ENCODE measurements around the gene TRIP6. TPM values are rescaled to one million over a fixed set of nuclear protein-coding genes. Genes with fewer than 3 reads are reported as not detected.
"Not testable (repeated sequence)": the region's sequence is repeated elsewhere in the genome, so short reads cannot be mapped to it uniquely, and the experiment has no call there.

The TRIP6 gene
- total RNA-seq, 4 donors from 2014 or later: 64.5 to 122 (median 109) TPM

DNA sequence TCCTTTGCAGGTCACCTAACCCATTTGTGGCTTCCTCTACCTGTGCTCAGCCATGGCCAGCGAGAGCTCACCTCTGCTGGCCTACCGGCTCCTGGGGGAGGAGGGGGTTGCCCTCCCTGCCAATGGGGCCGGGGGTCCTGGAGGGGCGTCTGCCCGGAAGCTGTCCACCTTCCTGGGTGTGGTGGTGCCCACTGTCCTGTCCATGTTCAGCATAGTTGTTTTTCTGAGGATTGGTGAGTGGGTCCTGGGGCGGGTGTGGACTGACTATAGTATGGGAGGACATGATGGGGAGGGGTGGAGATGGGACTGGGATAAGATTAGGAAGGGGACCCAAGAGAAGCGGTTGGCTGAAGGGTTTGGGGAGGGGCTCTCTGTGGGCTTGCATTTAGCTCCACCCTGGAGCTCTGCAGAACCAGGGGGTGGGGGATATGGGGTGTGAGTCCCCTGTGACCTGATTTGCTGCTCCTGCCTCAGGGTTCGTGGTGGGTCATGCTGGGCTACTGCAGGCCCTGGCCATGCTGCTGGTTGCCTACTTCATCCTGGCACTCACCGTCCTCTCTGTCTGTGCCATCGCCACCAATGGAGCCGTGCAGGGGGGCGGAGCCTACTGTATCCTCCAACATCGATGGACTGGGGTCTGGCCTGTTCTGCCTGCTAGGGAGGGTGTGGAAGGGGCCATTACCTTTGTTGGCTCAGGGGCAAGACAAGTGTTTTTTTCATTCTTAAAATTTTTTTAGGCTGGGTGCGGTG lies 12.9 kb upstream of the TRIP6 start:
- H3K36me3 ChIP-seq: no peaks in the 10 kb centered on the region
- no peak for DNase-seq
- H3K27me3 ChIP-seq: no peaks in the 10 kb centered on the region
- intact Hi-C loops (cut with DNase I): loop anchor here (10.0 kb wide), 1 partner anchor 150 kb away; the partner anchor contains the start of gene POP7
- no peak overlapping the region for H3K4me3 ChIP-seq (replicated peaks in 1 of 3)
- peaks cover 7 to 16% of the 10 kb centered on the region in 2 donors for H3K4me1 ChIP-seq
- no peak for TF ChIP-seq POLR2A (IDR thresholded peaks at IDR 0.05)
- TF ChIP-seq, protein P1, sequence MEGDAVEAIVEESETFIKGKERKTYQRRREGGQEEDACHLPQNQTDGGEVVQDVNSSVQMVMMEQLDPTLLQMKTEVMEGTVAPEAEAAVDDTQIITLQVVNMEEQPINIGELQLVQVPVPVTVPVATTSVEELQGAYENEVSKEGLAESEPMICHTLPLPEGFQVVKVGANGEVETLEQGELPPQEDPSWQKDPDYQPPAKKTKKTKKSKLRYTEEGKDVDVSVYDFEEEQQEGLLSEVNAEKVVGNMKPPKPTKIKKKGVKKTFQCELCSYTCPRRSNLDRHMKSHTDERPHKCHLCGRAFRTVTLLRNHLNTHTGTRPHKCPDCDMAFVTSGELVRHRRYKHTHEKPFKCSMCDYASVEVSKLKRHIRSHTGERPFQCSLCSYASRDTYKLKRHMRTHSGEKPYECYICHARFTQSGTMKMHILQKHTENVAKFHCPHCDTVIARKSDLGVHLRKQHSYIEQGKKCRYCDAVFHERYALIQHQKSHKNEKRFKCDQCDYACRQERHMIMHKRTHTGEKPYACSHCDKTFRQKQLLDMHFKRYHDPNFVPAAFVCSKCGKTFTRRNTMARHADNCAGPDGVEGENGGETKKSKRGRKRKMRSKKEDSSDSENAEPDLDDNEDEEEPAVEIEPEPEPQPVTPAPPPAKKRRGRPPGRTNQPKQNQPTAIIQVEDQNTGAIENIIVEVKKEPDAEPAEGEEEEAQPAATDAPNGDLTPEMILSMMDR (IDR thresholded peaks at IDR 0.05): no peak
- WGBS, 2 donors: 88 to 92% methylated on average over 8 to 13 of the region's 14 CpGs
- no peak overlapping the region for H3K27ac ChIP-seq
- H3K9me3 ChIP-seq: no peaks in the 10 kb centered on the region

DNA sequence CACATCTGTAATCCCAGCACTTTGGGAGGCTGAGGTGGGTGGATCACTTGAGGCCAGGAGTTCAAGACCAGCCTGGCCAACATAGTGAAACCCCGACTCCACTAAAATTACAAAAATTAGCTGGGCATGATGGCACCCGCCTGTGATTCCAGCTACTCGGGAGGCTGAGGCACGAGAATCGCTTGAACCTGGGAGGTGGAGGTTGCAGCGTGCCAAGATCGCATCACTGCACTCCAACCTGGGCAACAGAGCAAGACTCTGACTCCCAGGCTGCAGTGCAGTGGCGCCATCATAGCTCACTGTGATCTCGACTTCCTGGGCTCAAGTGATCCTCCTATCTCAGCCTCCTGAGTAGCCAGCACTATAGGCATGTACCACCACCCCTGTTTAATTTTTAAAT lies 12.3 kb upstream of the TRIP6 start:
- intact Hi-C loops (cut with DNase I): loop anchor here (10.0 kb wide), 1 partner anchor 150 kb away; the partner anchor contains the start of gene POP7

DNA sequence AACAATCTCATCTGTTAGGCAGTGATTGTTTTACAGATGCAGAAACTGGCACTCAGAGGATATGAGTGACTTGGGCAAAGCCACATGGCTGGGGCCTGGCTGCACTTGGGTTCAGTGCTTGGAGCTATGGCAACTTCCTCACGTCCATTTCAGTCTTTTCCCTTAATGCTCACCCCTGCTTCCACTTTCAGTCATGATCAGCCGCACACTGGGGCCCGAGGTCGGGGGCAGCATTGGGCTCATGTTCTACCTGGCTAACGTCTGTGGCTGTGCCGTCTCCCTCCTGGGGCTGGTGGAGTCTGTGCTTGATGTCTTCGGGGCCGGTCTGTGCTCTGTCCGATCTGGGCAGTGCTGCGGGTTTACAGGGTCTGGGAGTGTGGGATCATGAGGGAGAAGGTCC lies 11.7 kb upstream of the TRIP6 start:
- DNase-seq: no peak
- Histone ChIP-seq H3K27me3 (no peaks in the 10 kb centered on the region), H3K27ac (no peak overlapping the region), H3K36me3 (no peaks in the 10 kb centered on the region), H3K4me1 (peaks cover 7 to 16% of the 10 kb centered on the region in 2 donors), H3K4me3 (replicated peaks in 1 of 3) (no peak overlapping the region), H3K9me3 (no peaks in the 10 kb centered on the region)
- 83 to 96% methylated on average over 10 of the region's 10 CpGs for WGBS, 2 donors
- no peak for TF ChIP-seq POLR2A (IDR thresholded peaks at IDR 0.05)
- TF ChIP-seq, protein P1 (IDR thresholded peaks at IDR 0.05): no peak
- intact Hi-C loops (cut with DNase I): loop anchor here (10.0 kb wide), 1 partner anchor 151 kb away; the partner anchor contains the start of gene POP7

More for the DNA sequence above, 12.3 kb upstream of the TRIP6 start:
- H3K27me3 ChIP-seq; H3K27ac ChIP-seq; H3K4me3 ChIP-seq (replicated peaks in 1 of 3); DNase-seq; H3K9me3 ChIP-seq; H3K36me3 ChIP-seq: not testable (repeated sequence)
- peaks cover 7 to 16% of the 10 kb centered on the region in 2 donors for H3K4me1 ChIP-seq
- 96 to 99% methylated on average over 7 to 9 of the region's 9 CpGs for WGBS, 2 donors

DNA sequence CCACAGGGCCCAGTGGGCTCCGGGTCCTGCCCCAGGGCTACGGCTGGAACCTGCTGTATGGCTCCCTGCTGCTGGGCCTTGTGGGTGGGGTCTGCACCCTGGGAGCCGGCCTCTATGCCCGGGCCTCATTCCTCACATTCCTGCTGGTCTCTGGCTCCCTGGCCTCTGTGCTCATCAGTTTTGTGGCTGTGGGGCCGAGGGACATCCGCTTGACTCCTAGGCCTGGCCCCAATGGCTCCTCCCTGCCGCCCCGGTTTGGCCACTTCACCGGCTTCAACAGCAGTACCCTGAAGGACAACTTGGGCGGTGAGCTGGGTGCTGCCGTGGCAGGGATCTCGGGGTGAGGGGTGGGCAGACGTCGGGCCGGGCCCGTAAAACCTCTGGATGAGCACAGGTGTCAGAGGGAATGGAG lies 10.3 kb upstream of the TRIP6 start:
- Histone ChIP-seq H3K27ac (no peak overlapping the region), H3K27me3 (no peaks in the 10 kb centered on the region), H3K4me1 (peaks cover 4 to 14% of the 10 kb centered on the region in 2 donors), H3K4me3 (replicated peaks in 1 of 3) (no peak overlapping the region), H3K9me3 (no peaks in the 10 kb centered on the region), H3K36me3 (peaks cover 0 to 5% of the 10 kb centered on the region in 2 donors)
- TF ChIP-seq, protein P1 (IDR thresholded peaks at IDR 0.05): no peak
- TF ChIP-seq POLR2A (IDR thresholded peaks at IDR 0.05): no peak
- 95 to 97% methylated on average over 12 to 15 of the region's 16 CpGs for WGBS, 2 donors
- intact Hi-C loops (cut with DNase I): loop anchor here (10.0 kb wide), 1 partner anchor 152 kb away; the partner anchor contains the start of gene POP7
- DNase-seq: no peak

DNA sequence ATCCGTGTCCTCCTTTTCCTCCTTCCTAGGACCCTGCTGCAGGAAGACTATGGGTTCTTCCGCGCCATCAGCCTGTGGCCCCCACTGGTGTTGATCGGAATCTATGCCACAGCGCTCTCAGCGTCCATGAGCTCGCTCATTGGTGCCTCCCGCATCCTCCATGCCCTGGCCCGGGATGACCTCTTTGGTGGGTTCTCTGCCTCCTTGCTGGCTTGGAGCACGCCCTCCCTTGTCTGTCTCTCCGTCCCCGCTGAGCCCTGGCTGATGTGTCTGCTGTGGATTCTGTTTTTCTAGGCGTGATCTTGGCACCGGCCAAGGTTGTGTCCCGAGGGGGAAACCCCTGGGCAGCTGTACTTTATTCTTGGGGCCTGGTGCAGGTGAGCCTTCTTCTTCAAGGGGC lies 7.3 kb upstream of the TRIP6 start:
- TF ChIP-seq POLR2A (IDR thresholded peaks at IDR 0.05): no peak
- TF ChIP-seq, protein P1 (IDR thresholded peaks at IDR 0.05): no peak
- WGBS, 2 donors: 87 to 92% methylated on average over 12 to 15 of the region's 15 CpGs

More for the DNA sequence above, 7.3 kb upstream of the TRIP6 start:
- Histone ChIP-seq H3K27me3 (no peaks in the 10 kb centered on the region), H3K27ac (no peak overlapping the region), H3K9me3 (no peaks in the 10 kb centered on the region), H3K4me1 (no peaks in the 10 kb centered on the region), H3K4me3 (replicated peaks in 1 of 3) (no peak overlapping the region), H3K36me3 (peaks cover 0 to 5% of the 10 kb centered on the region in 2 donors)
- no peak for DNase-seq
- intact Hi-C loops (cut with DNase I): loop anchor here (10.0 kb wide), 1 partner anchor 155 kb away; the partner anchor contains the start of gene POP7
